Left lung (tissue), 10 donors: Measurements from ENCODE around the gene B9D1. TPM values are rescaled to one million over a fixed set of nuclear protein-coding genes. Genes with fewer than 3 reads are reported as not detected.
A peak's percentile ranks its signal among the peaks of the same experiment; 100 is the strongest.

ENCODE experiments used
- ATAC-seq: fragments of 200-7000 bp; cut with Tn5 transposase; one replicate; pipeline ENCODE4 v1.9.1; 2020; ENCODE audit warnings: moderate library complexity
- DNase-seq, 4 donors: peaks; one replicate each; pipeline ENCODE4 v3.0.0-alpha.2; 2013 to 2020
- H3K27ac ChIP-seq, 2 donors: fragments of 200-600 bp; sonication (generic) in 1 of 2; one replicate each; pipeline versions ENCODE4 v1.5.0 to v1.8.0; 2020 to 2021
- H3K27me3 ChIP-seq, 2 donors: fragments of 200-600 bp; sonication (generic) in 1 of 2; one replicate each; pipeline versions ENCODE4 v1.5.0 to v1.8.0; 2020 to 2021
- H3K36me3 ChIP-seq, 2 donors: fragments of 200-600 bp; sonication (generic) in 1 of 2; one replicate each; pipeline versions ENCODE4 v1.5.0 to v1.8.0; 2020 to 2021
- H3K4me1 ChIP-seq, 2 donors: fragments of 200-600 bp; one replicate each; pipeline ENCODE4 v1.8.0; 2021
- H3K4me3 ChIP-seq, 2 donors: fragments of 200-600 bp; sonication (generic) in 1 of 2; one replicate each; pipeline versions ENCODE4 v1.5.0 to v1.8.0; 2020 to 2021; ENCODE audit warnings: mild to moderate bottlenecking in 1 of 2
- H3K9me3 ChIP-seq, 2 donors: fragments of 200-600 bp; sonication (generic) in 1 of 2; one replicate each; pipeline versions ENCODE4 v1.5.0 to v1.8.0; 2020 to 2021
- intact Hi-C, 2 donors: fragments of 100-400 bp; cut with DNase I; formaldehyde crosslinking; loops; one replicate each; pipeline versions ENCODE4 v1.11.2 to v1.14.2; 2022
- polyA plus RNA-seq, 6 donors: library from polyadenylated mRNA; unstranded; fragments of 120-200 nt; gene quantifications; one replicate each; pipeline ENCODE4 v1.2.1, GENCODE V29; 2013; ENCODE audit not compliant: insufficient read length in 6 of 6
- total RNA-seq, 2 donors: library from RNA; stranded (reverse); fragmentation: NEBNext Ultra II Directional; extraction: Animal tissue kit (Norgen Biotek cat#: 25700); gene quantifications; one replicate each; pipeline ENCODE4 v1.2.1, GENCODE V29; 2021
- TF ChIP-seq, protein P1 (sequence below), 2 donors: fragments of 200-600 bp; sonication (generic) in 1 of 2; IDR thresholded peaks; one replicate each; pipeline versions ENCODE4 v1.5.0 to v1.8.0; 2021; ENCODE audit warnings: antibody characterized with exemption in 2 of 2
- donor health status: DM: no; HTN: yes; CAD: no.
- donor health status: DM: no; HTN: no; CAD: no.

The B9D1 gene
- total and polyA plus RNA-seq, 8 donors, result 11.4 to 24.1 (median 21.1) TPM

DNA sequence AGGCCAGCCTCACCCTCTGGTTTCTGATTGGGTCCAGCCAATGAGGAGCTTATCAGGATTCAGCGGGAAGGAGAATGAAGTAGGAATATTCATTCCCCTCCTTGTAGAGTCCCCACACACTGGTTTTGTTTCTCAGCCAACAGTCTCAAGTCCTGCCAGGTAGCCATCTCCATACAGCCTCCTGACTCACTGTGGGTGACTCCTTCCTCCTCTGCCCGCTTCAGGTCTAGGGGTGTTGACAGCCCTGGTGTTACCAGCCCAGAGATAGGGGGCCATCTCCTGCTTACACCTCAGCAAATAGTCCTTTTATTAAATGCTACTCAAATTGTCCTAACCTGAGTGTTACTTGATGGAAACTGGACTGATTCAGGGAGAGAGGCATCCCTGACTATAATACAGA, 28.4 kb upstream of the B9D1 start:
- TF ChIP-seq, protein P1, sequence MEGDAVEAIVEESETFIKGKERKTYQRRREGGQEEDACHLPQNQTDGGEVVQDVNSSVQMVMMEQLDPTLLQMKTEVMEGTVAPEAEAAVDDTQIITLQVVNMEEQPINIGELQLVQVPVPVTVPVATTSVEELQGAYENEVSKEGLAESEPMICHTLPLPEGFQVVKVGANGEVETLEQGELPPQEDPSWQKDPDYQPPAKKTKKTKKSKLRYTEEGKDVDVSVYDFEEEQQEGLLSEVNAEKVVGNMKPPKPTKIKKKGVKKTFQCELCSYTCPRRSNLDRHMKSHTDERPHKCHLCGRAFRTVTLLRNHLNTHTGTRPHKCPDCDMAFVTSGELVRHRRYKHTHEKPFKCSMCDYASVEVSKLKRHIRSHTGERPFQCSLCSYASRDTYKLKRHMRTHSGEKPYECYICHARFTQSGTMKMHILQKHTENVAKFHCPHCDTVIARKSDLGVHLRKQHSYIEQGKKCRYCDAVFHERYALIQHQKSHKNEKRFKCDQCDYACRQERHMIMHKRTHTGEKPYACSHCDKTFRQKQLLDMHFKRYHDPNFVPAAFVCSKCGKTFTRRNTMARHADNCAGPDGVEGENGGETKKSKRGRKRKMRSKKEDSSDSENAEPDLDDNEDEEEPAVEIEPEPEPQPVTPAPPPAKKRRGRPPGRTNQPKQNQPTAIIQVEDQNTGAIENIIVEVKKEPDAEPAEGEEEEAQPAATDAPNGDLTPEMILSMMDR (IDR thresholded peaks at IDR 0.05), result no peak
- Histone ChIP-seq H3K9me3 (no peaks in the 10 kb centered on the region), H3K27ac (no peak overlapping the region), H3K36me3 (no peaks in the 10 kb centered on the region), H3K27me3 (no peaks in the 10 kb centered on the region), H3K4me3 (no peak overlapping the region), H3K4me1 (peaks cover 18 to 36% of the 10 kb centered on the region in 2 donors)
- intact Hi-C loops, result no loop called here
- ATAC-seq, result no peak
- DNase-seq, result peak in 1 of 4 donors; percentile 5

DNA sequence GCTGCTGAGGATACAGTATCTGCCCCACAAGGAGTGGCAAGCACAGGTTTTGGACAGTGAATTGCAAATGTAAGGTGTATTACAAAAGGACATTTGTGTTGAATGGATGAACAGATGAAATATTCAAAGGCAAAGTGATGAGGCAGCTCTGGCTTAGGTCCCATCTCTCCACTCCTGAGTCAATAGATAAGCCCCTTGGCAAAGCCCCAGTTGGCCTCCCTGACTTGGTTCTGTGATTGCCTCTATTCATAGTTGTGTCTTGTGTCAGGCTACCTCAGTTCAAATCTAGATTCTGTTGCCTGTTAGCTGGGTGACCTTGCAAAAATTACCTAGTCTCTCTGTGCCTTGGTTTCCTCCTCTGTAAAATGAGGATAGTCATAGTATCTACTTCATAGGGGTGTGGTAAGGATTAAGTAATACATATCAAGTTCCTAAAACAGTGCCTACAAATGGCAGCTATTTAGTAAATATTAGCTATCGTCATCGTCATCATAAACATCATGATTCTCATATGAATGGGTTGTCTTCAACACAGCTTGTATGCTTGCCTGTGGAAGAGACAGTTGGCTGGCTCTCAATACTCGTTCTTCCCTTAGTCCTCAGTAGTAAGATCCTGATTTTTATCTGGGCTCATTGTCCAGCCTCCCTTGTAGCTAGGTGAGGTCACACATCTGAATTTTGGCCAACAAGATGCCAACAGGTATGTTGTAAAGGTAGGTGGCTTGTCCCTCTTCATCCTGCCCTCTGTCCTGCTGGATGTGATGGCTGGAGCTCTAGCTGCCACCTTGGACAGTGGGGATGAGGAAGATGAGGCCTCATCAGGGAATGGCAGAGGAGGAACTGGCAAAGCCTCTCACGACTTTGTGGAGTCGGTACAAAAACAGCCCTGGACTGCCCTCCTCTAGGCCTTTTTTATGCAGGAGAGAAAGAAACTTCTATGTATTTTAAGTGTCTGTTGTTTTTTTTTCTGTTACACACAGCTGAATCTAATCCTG, 26.6 kb upstream of the B9D1 start:
- ATAC-seq (no peak), DNase-seq (peak in 1 of 4 donors; percentile 23)
- Histone ChIP-seq H3K4me3 (no peak overlapping the region), H3K36me3 (peaks cover 0 to 17% of the 10 kb centered on the region in 2 donors), H3K27ac (peak overlapping the region in 1 of 2 donors; percentile 72), H3K27me3 (no peaks in the 10 kb centered on the region), H3K9me3 (no peaks in the 10 kb centered on the region), H3K4me1 (peaks cover 26 to 54% of the 10 kb centered on the region in 2 donors)
- intact Hi-C loops, result no loop called here
- TF ChIP-seq, protein P1 (IDR thresholded peaks at IDR 0.05), result no peak

DNA sequence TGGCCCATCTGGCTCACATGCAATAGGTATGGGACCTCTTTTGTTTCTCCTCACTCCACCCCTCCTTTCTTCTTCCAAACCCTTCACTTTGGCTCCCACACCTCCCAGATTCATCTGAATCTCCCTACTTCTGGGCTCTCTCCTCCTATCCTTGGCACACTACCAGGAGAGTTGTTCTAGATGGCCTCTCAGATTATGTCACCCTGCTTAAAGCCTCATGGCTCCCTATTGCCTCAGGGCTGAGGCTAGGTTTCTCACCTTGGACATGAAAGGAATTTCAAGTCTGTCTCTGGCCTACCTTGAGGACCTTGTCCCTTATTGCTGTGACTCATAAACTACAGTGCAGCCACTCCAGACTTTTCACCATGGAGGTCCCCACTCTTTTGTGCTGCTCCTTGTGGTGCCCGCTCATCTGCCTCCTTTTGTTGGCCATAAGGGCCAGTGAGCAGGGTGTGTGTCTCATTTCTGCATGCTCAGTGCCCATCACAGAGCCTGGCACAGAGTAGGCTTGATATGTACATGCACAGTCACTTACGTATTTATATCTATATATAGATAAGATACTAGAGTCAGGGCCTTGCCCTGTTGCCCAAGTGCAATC, 25.5 kb upstream of the B9D1 start:
- H3K36me3 ChIP-seq, result peaks cover 0 to 28% of the 10 kb centered on the region in 2 donors
- peak overlapping the region; percentile 63 to 72 for H3K27ac ChIP-seq
- no peak overlapping the region for H3K4me3 ChIP-seq
- intact Hi-C loops, result no loop called here
- no peaks in the 10 kb centered on the region for H3K27me3 ChIP-seq
- H3K4me1 ChIP-seq, result peaks cover 26 to 62% of the 10 kb centered on the region in 2 donors
- H3K9me3 ChIP-seq, result no peaks in the 10 kb centered on the region
- peak in 1 of 4 donors; percentile 31 for DNase-seq
- peak; percentile 8 for ATAC-seq
- TF ChIP-seq, protein P1 (IDR thresholded peaks at IDR 0.05), result no peak

DNA sequence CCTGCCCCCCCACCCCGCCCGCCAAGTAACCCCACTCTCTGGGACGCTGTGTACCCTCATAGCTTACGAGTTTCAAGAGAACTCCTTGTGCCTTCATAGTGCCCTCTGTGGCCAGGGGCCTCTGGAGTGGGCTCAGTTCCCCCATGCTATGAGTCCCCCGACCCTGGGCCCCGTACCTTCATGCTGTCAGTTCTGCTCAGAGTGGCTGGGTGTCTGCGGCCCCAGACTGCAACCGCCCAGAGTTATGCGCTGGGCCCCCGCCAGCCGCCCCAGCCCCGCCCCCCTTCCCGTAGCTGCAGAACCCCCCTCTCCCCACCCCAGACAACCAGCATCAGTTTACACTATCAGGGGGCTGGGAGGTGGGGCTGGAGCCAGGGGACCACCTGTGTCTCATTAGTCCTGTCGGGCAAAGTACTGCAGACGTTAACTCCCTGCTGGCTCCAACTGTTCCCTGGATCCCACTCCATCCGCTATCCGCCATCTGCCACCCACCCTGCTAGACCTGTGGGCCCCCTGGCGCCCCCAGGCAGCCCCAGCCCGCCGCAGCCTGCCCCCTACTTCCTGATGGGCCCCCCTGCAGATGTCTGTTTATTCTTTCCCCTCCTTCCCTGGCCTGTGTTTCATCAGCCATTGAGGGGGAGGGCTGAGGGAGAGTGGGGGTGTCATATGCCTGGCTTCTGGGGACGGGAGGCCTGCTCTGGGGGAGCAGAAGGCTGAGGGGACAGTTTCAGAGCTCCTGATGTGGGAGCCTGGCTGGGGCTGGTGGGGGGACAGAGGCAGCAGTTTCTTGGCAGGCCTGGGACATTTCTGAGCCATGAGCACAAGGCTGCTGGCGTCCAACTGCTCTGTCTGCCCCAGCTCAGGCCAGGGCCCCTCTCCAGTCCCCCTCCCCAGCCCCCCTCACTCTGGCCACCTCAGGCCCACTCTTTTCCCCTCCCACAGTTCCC, 24.7 kb upstream of the B9D1 start, which contains the start of gene MFAP4:
TSS of gene MFAP4 (minus strand) at position 217 of the 947 bp plus-strand sequence. CDS start at position 182, 35 bp downstream.
- intact Hi-C loops, result no loop called here
- Histone ChIP-seq H3K4me3 (peak within 1 kb of the TSS; percentile 10 to 25), H3K9me3 (no peaks in the 10 kb centered on the region), H3K27ac (peak within 1 kb of the TSS; percentile 63 to 72), H3K4me1 (peaks cover 26 to 65% of the 10 kb centered on the region in 2 donors), H3K36me3 (peaks cover 0 to 36% of the 10 kb centered on the region in 2 donors), H3K27me3 (no peaks in the 10 kb centered on the region)
- ATAC-seq (peak; percentile 39), DNase-seq (peak; percentile 66 to 97 (median 84))
- TF ChIP-seq, protein P1 (IDR thresholded peaks at IDR 0.05), result no peak
